ENCODE results near the gene TIGD4.

Gene TIGD4

GRCh38 chr4:152779513-152780266, at the start of gene TIGD4, which contains the start of gene ARFIP1:
Gene TIGD4, minus strand, starts transcription at chr4:152779730. Its CDS starts 8,726 bp downstream, at chr4:152771004.
Gene ARFIP1, plus strand, starts transcription at chr4:152779954. Its CDS starts 49,680 bp downstream, at chr4:152829634.
- peak; percentile 91 to 92 for DNase-seq

- DNase-seq, result no peak
These were observed 48.6 kb upstream of the TIGD4 start for GRCh38 chr4:152828122-152828521.

- DNase-seq, result no peak
These were observed 45.8 kb upstream of the TIGD4 start for GRCh38 chr4:152825336-152825735.

- DNase-seq, result no peak
These were observed 45.0 kb upstream of the TIGD4 start for GRCh38 chr4:152824561-152824960.

- no peak for DNase-seq
These were observed 42.8 kb upstream of the TIGD4 start for GRCh38 chr4:152822323-152822722.

- DNase-seq, result no peak
These were observed 40.5 kb upstream of the TIGD4 start for GRCh38 chr4:152820073-152820472.

- DNase-seq, result no peak
These were observed 39.6 kb upstream of the TIGD4 start for GRCh38 chr4:152819026-152819645.

GRCh38 chr4:152817331-152817730, 37.8 kb upstream of the TIGD4 start:
- no peak for DNase-seq

GRCh38 chr4:152815078-152815477, 35.5 kb upstream of the TIGD4 start:
- no peak for DNase-seq

GRCh38 chr4:152810715-152811287, 31.3 kb upstream of the TIGD4 start:
- DNase-seq, result no peak

- no peak for DNase-seq
These were observed 29.1 kb upstream of the TIGD4 start for GRCh38 chr4:152808670-152809069.

- DNase-seq, result no peak
These were observed 27.8 kb upstream of the TIGD4 start for GRCh38 chr4:152807294-152807829.

- no peak for DNase-seq
These were observed 27.1 kb upstream of the TIGD4 start for GRCh38 chr4:152806501-152807125.

- no peak for DNase-seq
These were observed 26.3 kb upstream of the TIGD4 start for GRCh38 chr4:152805818-152806217.

- no peak for DNase-seq
These were observed 25.6 kb upstream of the TIGD4 start for GRCh38 chr4:152805071-152805650.

- DNase-seq, result no peak
These were observed 24.0 kb upstream of the TIGD4 start for GRCh38 chr4:152803541-152803940.

- DNase-seq, result no peak
These were observed 16.4 kb upstream of the TIGD4 start for GRCh38 chr4:152795891-152796290.

GRCh38 chr4:152786627-152787026, 7.1 kb upstream of the TIGD4 start:
- no peak for DNase-seq

GRCh38 chr4:152785639-152786615, 6.4 kb upstream of the TIGD4 start:
- DNase-seq, result no peak

GRCh38 chr4:152784490-152785350, 5.2 kb upstream of the TIGD4 start:
- no peak for DNase-seq

Measured in activated CD4-positive, alpha-beta T cell treated with anti-CD3 and anti-CD28 coated beads, Interleukin-2, amount 50 U/mL, for 4 hours (primary cell).